ENCODE data around the gene APOC3. TPM values are rescaled to one million over a fixed set of nuclear protein-coding genes. Genes with fewer than 3 reads are reported as not detected.
A peak's percentile ranks its signal among the peaks of the same experiment; 100 is the strongest.

Gene APOC3
- total and polyA plus RNA-seq, 10 of the 15 experiments (the other 5 are each of a cell fraction or from before 2014, with no cell fraction given): 1.9 TPM; not detected in 9

DNA sequence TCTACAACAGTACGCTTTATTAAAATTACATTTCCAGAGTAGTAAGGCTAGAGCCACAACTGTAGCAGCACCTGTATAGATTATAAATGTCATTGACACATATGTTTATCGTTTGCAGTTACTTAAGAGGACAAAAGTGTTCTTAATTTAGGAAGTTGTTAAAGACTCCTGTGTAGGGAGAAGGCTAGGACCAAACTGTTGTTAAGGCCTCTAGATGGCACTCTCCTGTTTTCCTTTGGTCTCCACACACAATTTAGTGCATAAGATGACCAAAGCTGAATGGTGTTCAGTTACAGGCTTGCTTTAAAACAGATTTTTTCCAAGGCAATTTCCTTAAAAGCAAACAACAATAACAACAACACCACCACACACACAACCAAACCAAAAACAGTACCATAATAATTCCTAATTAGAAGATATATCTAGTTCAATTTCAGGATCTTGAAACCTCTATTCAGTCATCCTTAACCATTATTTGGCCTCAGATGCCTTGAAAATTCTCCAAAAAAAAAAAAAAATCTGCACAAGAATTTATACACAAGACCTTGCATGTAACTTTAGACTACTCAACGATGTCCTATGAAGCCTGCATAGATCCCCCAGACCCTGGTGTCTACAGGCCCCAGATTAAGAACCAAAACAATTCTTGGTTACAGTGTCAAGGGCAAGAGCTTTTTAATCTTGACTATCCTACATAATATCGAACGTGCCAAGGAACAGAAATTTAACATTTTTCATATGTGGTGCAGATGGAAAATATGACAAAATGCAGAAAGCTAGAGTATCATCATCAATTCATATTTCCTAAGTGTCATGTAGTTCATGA is 50.3 kb downstream of the APOC3 start:
- intact Hi-C loops (cut with micrococcal nuclease; ENCODE audit: unreplicated experiment): loop anchor here (1.0 to 2.0 kb wide), 2 partner anchors 226 to 347 kb away; no protein-coding TSS in a partner anchor
- in situ Hi-C loops (cut with MboI): loop anchor here (5.0 kb wide), 2 partner anchors 222 to 347 kb away; no protein-coding TSS in a partner anchor
- ChIA-PET CTCF (interaction anchor here (0.6 to 5.9 kb wide), 40 partner anchors 8 to 346 kb away, joined by 3 to 105 read pairs (median 4); partner anchors contain the start of genes APOA5 and PAFAH1B2), RAD21 (ENCODE audit: unreplicated experiment) (interaction anchor here (0.7 to 3.3 kb wide), 18 partner anchors 9 to 347 kb away, joined by 3 to 32 read pairs (median 4); partner anchors contain the start of genes APOA5, SIDT2 and SIK3), SMC1A (ENCODE audit: uncharacterized antibody, unreplicated experiment) (interaction anchor here (0.6 to 11.3 kb wide), 26 partner anchors 8 to 347 kb away, joined by 3 to 166 read pairs (median 4); partner anchors contain the start of gene SIK3), POLR2A (interaction anchor here (0.6 kb wide), 1 partner anchor 259 kb away, joined by 3 read pairs; no protein-coding TSS in a partner anchor)
- H2AFZ ChIP-seq (ENCODE audit: control insufficient read depth, low read depth, low read length): no peak overlapping the region
- no peak overlapping the region for H3K9ac ChIP-seq (ENCODE audit: control insufficient read depth, insufficient read depth, low read length)
- DNase-seq (ENCODE audit: low read depth, low spot score) (peak; percentile 42), ATAC-seq (peak; percentile 96), FAIRE-seq (no peak)
- H3K27me3 ChIP-seq (replicated peaks in 1 of 2; ENCODE audit: control insufficient read depth in 2 of 2, insufficient read depth in 2 of 2, low read length in 1 of 2): no peaks in the 10 kb centered on the region
- 70% methylated on average over 5 of the region's 5 CpGs for WGBS (ENCODE audit: insufficient coverage, insufficient replicate concordance, low lambda C conversion rate, missing lambda C conversion rate)
- H3K36me3 ChIP-seq (ENCODE audit: control insufficient read depth in 2 of 2, insufficient read depth in 2 of 2, low read length in 1 of 2): peaks cover 2 to 6% of the 10 kb centered on the region in 2 experiments; a peak in 3 of 4 replicates
- H3K4me3 ChIP-seq: no peak overlapping the region
- H3K4me1 ChIP-seq (ENCODE audit: control insufficient read depth, insufficient read depth, low read length): no peaks in the 10 kb centered on the region
- H3K9me3 ChIP-seq (replicated peaks; ENCODE audit: control insufficient read depth, insufficient read depth, low read length): no peaks in the 10 kb centered on the region
- H3K27ac ChIP-seq (ENCODE audit: control insufficient read depth, insufficient read depth): no peak overlapping the region
- no peaks in the 10 kb centered on the region for H3K79me2 ChIP-seq (ENCODE audit: control insufficient read depth, insufficient read depth, low read length)
- no peak overlapping the region for H3K4me2 ChIP-seq (ENCODE audit: control insufficient read depth, insufficient read depth)
- BruUV-seq (replicated peaks): no TSS peak
- H4K20me1 ChIP-seq (ENCODE audit: control insufficient read depth, insufficient read depth): no peaks in the 10 kb centered on the region
- TF ChIP-seq SIN3A (IDR thresholded peaks at IDR 0.05; ENCODE audit: low read depth, low read length) (no peak), IKZF2 (IDR thresholded peaks at IDR 0.05) (no peak), SMC3 (IDR thresholded peaks at IDR 0.05; ENCODE audit: borderline replicate concordance, low read length) (peak; percentile 91), RELA (IDR thresholded peaks at IDR 0.05; ENCODE audit: borderline replicate concordance, partially characterized antibody) (no peak), BCL11A (IDR thresholded peaks at IDR 0.05; ENCODE audit: low read depth, low read length) (no peak), CREB1 (IDR thresholded peaks at IDR 0.05; ENCODE audit: low read depth) (no peak), PAX8 (IDR thresholded peaks at IDR 0.05) (no peak), RAD21 (IDR thresholded peaks at IDR 0.05; ENCODE audit: insufficient read depth, low read depth, low read length) (peak; percentile 87), DPF2 (IDR thresholded peaks at IDR 0.05) (no peak), RBBP5 (conservative IDR thresholded peaks at IDR 0.05) (no peak), IKZF1 (conservative IDR thresholded peaks at IDR 0.05) (no peak), JUNB (IDR thresholded peaks at IDR 0.05) (no peak), CEBPB (IDR thresholded peaks at IDR 0.05; ENCODE audit: borderline replicate concordance in 1 of 2, low read depth in 2 of 2, low read length in 2 of 2) (no peak), RCOR1 (conservative IDR thresholded peaks at IDR 0.05; ENCODE audit: low read depth, low read length) (no peak), YY1 (IDR thresholded peaks at IDR 0.05; ENCODE audit: low read depth, low read length) (peak; percentile 25; the same call in 1 of the 2 replicates), NFYA (IDR thresholded peaks at IDR 0.05; ENCODE audit: borderline replicate concordance, low read depth, low read length) (no peak)
- TF ChIP-seq, protein P1, sequence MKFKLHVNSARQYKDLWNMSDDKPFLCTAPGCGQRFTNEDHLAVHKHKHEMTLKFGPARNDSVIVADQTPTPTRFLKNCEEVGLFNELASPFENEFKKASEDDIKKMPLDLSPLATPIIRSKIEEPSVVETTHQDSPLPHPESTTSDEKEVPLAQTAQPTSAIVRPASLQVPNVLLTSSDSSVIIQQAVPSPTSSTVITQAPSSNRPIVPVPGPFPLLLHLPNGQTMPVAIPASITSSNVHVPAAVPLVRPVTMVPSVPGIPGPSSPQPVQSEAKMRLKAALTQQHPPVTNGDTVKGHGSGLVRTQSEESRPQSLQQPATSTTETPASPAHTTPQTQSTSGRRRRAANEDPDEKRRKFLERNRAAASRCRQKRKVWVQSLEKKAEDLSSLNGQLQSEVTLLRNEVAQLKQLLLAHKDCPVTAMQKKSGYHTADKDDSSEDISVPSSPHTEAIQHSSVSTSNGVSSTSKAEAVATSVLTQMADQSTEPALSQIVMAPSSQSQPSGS (IDR thresholded peaks at IDR 0.05; ENCODE audit: low read length): no peak
- TF ChIP-seq, protein P2, sequence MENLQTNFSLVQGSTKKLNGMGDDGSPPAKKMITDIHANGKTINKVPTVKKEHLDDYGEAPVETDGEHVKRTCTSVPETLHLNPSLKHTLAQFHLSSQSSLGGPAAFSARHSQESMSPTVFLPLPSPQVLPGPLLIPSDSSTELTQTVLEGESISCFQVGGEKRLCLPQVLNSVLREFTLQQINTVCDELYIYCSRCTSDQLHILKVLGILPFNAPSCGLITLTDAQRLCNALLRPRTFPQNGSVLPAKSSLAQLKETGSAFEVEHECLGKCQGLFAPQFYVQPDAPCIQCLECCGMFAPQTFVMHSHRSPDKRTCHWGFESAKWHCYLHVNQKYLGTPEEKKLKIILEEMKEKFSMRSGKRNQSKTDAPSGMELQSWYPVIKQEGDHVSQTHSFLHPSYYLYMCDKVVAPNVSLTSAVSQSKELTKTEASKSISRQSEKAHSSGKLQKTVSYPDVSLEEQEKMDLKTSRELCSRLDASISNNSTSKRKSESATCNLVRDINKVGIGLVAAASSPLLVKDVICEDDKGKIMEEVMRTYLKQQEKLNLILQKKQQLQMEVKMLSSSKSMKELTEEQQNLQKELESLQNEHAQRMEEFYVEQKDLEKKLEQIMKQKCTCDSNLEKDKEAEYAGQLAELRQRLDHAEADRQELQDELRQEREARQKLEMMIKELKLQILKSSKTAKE (IDR thresholded peaks at IDR 0.05; ENCODE audit: low read depth, poor library complexity, severe bottlenecking): peak; percentile 29
- TF ChIP-seq, protein P3, sequence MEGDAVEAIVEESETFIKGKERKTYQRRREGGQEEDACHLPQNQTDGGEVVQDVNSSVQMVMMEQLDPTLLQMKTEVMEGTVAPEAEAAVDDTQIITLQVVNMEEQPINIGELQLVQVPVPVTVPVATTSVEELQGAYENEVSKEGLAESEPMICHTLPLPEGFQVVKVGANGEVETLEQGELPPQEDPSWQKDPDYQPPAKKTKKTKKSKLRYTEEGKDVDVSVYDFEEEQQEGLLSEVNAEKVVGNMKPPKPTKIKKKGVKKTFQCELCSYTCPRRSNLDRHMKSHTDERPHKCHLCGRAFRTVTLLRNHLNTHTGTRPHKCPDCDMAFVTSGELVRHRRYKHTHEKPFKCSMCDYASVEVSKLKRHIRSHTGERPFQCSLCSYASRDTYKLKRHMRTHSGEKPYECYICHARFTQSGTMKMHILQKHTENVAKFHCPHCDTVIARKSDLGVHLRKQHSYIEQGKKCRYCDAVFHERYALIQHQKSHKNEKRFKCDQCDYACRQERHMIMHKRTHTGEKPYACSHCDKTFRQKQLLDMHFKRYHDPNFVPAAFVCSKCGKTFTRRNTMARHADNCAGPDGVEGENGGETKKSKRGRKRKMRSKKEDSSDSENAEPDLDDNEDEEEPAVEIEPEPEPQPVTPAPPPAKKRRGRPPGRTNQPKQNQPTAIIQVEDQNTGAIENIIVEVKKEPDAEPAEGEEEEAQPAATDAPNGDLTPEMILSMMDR (IDR thresholded peaks at IDR 0.05 in 2 of 3, conservative IDR thresholded peaks at IDR 0.05 in 1 of 3; ENCODE audit: control insufficient read depth in 2 of 3, extremely low read depth in 1 of 3, insufficient read depth in 1 of 3, low read depth in 3 of 3, low read length in 3 of 3): peak; percentile 62 to 72 (median 71); a peak in 5 of 6 replicates
